H9 (cell line): ENCODE results near the gene SYNGR1. TPM values are rescaled to one million over a fixed set of nuclear protein-coding genes. Genes with fewer than 3 reads are reported as not detected.

Source experiments
- DNase-seq: peaks from one replicate; pipeline ENCODE4 v3.0.0-alpha.2; 2017
- H2AFZ ChIP-seq: one replicate; pipeline ENCODE4 v1.6.1; 2013; ENCODE audit warnings: mild to moderate bottlenecking, low read length, control low read depth, moderate library complexity
- H2AK5ac ChIP-seq: 2 replicates; pipeline ENCODE4 v1.6.1; 2013; ENCODE audit warnings: low read length, control low read depth, mixed read lengths; ENCODE audit not compliant: insufficient read length
- H2BK120ac ChIP-seq: one replicate; pipeline ENCODE4 v1.6.1; 2013; ENCODE audit warnings: low read depth, mild to moderate bottlenecking, low read length, control low read depth, inconsistent platforms; ENCODE audit not compliant: poor library complexity, severe bottlenecking
- H2BK12ac ChIP-seq: 2 replicates; pipeline ENCODE4 v1.6.1; 2013; ENCODE audit warnings: low read length, control low read depth, mixed read lengths, low read depth; ENCODE audit not compliant: insufficient read length
- H2BK15ac ChIP-seq: 2 replicates; pipeline ENCODE4 v1.6.1; 2013; ENCODE audit warnings: low read depth, low read length, control low read depth
- H2BK20ac ChIP-seq: one replicate; pipeline ENCODE4 v1.6.1; 2013; ENCODE audit warnings: low read depth, mild to moderate bottlenecking, low read length, control low read depth, inconsistent platforms; ENCODE audit not compliant: poor library complexity, severe bottlenecking
- H2BK5ac ChIP-seq: 2 replicates; pipeline ENCODE4 v1.6.1; 2013; ENCODE audit warnings: low read length, control low read depth, mixed read lengths; ENCODE audit not compliant: insufficient read length
- H3K14ac ChIP-seq: 2 replicates; pipeline ENCODE4 v1.6.1; 2013; ENCODE audit warnings: low read length, control low read depth; ENCODE audit not compliant: insufficient read depth
- H3K18ac ChIP-seq: 2 replicates; pipeline ENCODE4 v1.6.1; 2013; ENCODE audit warnings: low read depth, mild to moderate bottlenecking, mixed read lengths, low read length, control low read depth; ENCODE audit not compliant: insufficient read length
- H3K23ac ChIP-seq: 2 replicates; pipeline ENCODE4 v1.6.1; 2013; ENCODE audit warnings: low read length, control low read depth, mixed read lengths, low read depth; ENCODE audit not compliant: insufficient read length
- H3K23me2 ChIP-seq: 2 replicates; pipeline ENCODE4 v1.6.1; 2013; ENCODE audit warnings: low read depth, mild to moderate bottlenecking, mixed read lengths, low read length, control low read depth; ENCODE audit not compliant: insufficient read length, poor library complexity, severe bottlenecking
- H3K27ac ChIP-seq: 2 replicates; pipeline ENCODE4 v1.5.1; 2013; ENCODE audit warnings: low read length, control low read depth, mixed read lengths, low read depth; ENCODE audit not compliant: insufficient read length
- H3K27me3 ChIP-seq: 2 replicates; pipeline ENCODE4 v1.6.1; 2013; ENCODE audit warnings: low read length, control low read depth, inconsistent platforms; ENCODE audit not compliant: insufficient read depth
- H3K4ac ChIP-seq: 2 replicates; pipeline ENCODE4 v1.6.1; 2013; ENCODE audit warnings: low read depth, mild to moderate bottlenecking, control low read depth, inconsistent platforms, low read length, moderate library complexity
- H3K4me1 ChIP-seq: 2 replicates; pipeline ENCODE4 v1.6.1; 2013; ENCODE audit warnings: low read length, control low read depth, inconsistent platforms; ENCODE audit not compliant: insufficient read depth
- H3K4me2 ChIP-seq: 2 replicates; pipeline ENCODE4 v1.6.1; 2013; ENCODE audit warnings: low read length, control low read depth, mixed read lengths; ENCODE audit not compliant: insufficient read length, insufficient read depth
- H3K56ac ChIP-seq: 2 replicates; pipeline ENCODE4 v1.6.1; 2013; ENCODE audit warnings: low read depth, mild to moderate bottlenecking, mixed read lengths, low read length, control low read depth; ENCODE audit not compliant: insufficient read length
- H3K79me1 ChIP-seq: 2 replicates; pipeline ENCODE4 v1.6.1; 2013; ENCODE audit warnings: low read depth, mild to moderate bottlenecking, moderate library complexity, low read length, control low read depth, inconsistent platforms; ENCODE audit not compliant: insufficient read depth, poor library complexity, severe bottlenecking
- H3K79me2 ChIP-seq: 2 replicates; pipeline ENCODE4 v1.6.1; 2013; ENCODE audit warnings: low read length, control low read depth, inconsistent platforms; ENCODE audit not compliant: insufficient read depth
- H3K9ac ChIP-seq: 2 replicates; pipeline ENCODE4 v1.6.1; 2013; ENCODE audit warnings: low read length, control low read depth, mixed read lengths; ENCODE audit not compliant: insufficient read length; ENCODE audit errors: extremely low read depth
- H3K9me3 ChIP-seq: one replicate; pipeline ENCODE4 v1.6.1; 2013; ENCODE audit warnings: low read depth, low read length, inconsistent platforms; ENCODE audit not compliant: control insufficient read depth
- H3T11ph ChIP-seq: one replicate; pipeline ENCODE4 v1.6.1; 2013; ENCODE audit warnings: mild to moderate bottlenecking, low read length, control low read depth, inconsistent platforms
- H4K20me1 ChIP-seq: one replicate; pipeline ENCODE4 v1.6.1; 2013; ENCODE audit not compliant: control insufficient read depth, insufficient read length, insufficient read depth
- H4K5ac ChIP-seq: 2 replicates; pipeline ENCODE4 v1.6.1; 2013; ENCODE audit warnings: low read depth, mild to moderate bottlenecking, mixed read lengths, low read length, control low read depth; ENCODE audit not compliant: insufficient read length
- H4K8ac ChIP-seq: replicated peaks from 2 replicates; pipeline ENCODE4 v1.6.1; 2013; ENCODE audit warnings: low read length, control low read depth, mixed read lengths, low read depth; ENCODE audit not compliant: insufficient read length
- H4K91ac ChIP-seq: 2 replicates; pipeline ENCODE4 v1.6.1; 2013; ENCODE audit warnings: low read depth, mild to moderate bottlenecking, moderate library complexity, mixed read lengths, low read length, control low read depth; ENCODE audit not compliant: insufficient read length
- H3K27ac Mint-ChIP-seq, 3 experiments: 2 replicates in 2 of 3; 3 replicates in 1 of 3; pipeline ENCODE4 v1.8.0; 2020 to 2021; ENCODE audit warnings: mixed read lengths in 3 of 3, mild to moderate bottlenecking in 1 of 3, moderate library complexity in 1 of 3
- H3K27me3 Mint-ChIP-seq: 2 replicates; pipeline ENCODE4 v1.8.0; 2021; ENCODE audit warnings: low read depth, mild to moderate bottlenecking, moderate library complexity, mixed read lengths
- H3K36me3 Mint-ChIP-seq, 3 experiments: 2 replicates in 2 of 3; 3 replicates in 1 of 3; pipeline ENCODE4 v1.8.0; 2020 to 2021; ENCODE audit warnings: low read depth in 3 of 3, mixed read lengths in 3 of 3; ENCODE audit not compliant: insufficient read depth in 1 of 3
- H3K4me1 Mint-ChIP-seq, 2 experiments: 2 replicates each; pipeline ENCODE4 v1.8.0; 2020; ENCODE audit warnings: mixed read lengths in 2 of 2
- H3K4me3 Mint-ChIP-seq, 2 experiments: 2 replicates in 1 of 2; 3 replicates in 1 of 2; pipeline ENCODE4 v1.8.0; 2020 to 2021; ENCODE audit warnings: mild to moderate bottlenecking in 2 of 2, mixed read lengths in 2 of 2, moderate library complexity in 1 of 2
- H3K9me3 Mint-ChIP-seq, 2 experiments: 2 replicates in 1 of 2; 3 replicates in 1 of 2; pipeline ENCODE4 v1.8.0; 2020; ENCODE audit warnings: mild to moderate bottlenecking in 2 of 2, mixed read lengths in 2 of 2, moderate library complexity in 1 of 2
- WGBS: extraction: QIAGEN DNeasy Blood & Tissue Kit; methylation state at CpG from one replicate; pipeline ENCODE4 v1.1.7; 2013; ENCODE audit warnings: missing lambda C conversion rate, low lambda C conversion rate, mixed read lengths; ENCODE audit not compliant: insufficient read length; ENCODE audit errors: extremely low coverage; 5-methylcytosine and 5-hydroxymethylcytosine counted together
- total RNA-seq: library from RNA; stranded (reverse); gene quantifications from 2 replicates; pipeline ENCODE4 v1.2.1, GENCODE V29; 2021
- TF ChIP-seq, protein P1 (sequence below): fragments of 200-600 bp; sonication (generic); conservative IDR thresholded peaks from 3 replicates; pipeline ENCODE4 v1.8.0; 2021; ENCODE audit warnings: antibody characterized with exemption, mild to moderate bottlenecking

Gene SYNGR1
- total RNA-seq, 1 experiment from 2014 or later = 13.2 TPM

DNA sequence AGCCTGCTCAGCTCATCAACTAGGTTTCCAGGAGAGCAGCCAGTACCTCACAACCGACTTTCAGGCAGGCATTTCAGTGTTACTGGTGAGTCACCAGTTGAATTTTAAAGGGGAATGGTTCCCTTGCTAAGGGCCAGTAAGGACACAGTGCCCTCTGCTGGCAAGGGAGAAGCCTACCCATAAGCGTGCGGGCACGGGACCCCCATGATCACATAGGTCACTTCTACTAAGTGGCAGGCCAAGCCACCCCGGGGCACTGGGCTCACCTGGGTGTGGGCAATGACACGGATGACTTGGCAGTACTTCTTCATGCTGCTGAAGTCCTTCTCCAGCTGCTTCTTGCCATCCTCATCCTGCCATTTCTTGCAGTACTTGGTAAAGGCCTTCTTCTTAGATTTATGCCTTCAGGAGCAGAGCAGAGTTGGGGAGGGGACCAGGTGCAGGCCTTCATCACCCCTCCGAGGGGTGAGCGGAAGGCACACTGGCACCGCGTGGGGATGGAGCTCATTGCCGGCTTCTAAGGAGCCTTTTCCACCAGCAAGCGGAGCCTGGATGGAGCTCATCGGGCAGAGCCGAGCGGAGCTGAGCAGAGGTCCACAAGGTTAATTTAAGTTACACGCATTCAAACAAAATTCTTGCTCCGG is 33.2 kb upstream of the SYNGR1 start:
- H3K79me1 ChIP-seq = peaks cover 4% of the 10 kb centered on the region
- H2BK12ac ChIP-seq = no peak overlapping the region
- peak overlapping the region; percentile 27 for H3K9ac ChIP-seq
- DNase-seq = peak; percentile 88
- no peak overlapping the region for H2BK5ac ChIP-seq
- H3K4me3 Mint-ChIP-seq = peak overlapping the region; percentile 99 to 100
- WGBS = no CpG with 5 or more reads among the region's 17 CpGs
- H4K91ac ChIP-seq = no peak overlapping the region
- H3K9me3 ChIP-seq = no peaks in the 10 kb centered on the region
- no peak overlapping the region for H3K56ac ChIP-seq
- no peak overlapping the region for H3K18ac ChIP-seq
- peaks cover 10% of the 10 kb centered on the region for H3K27me3 Mint-ChIP-seq
- H3K23ac ChIP-seq = no peak overlapping the region
- peaks cover 75 to 79% (median 79%) of the 10 kb centered on the region in 3 experiments for H3K36me3 Mint-ChIP-seq
- peaks cover 8% of the 10 kb centered on the region for H4K20me1 ChIP-seq
- peaks cover 6% of the 10 kb centered on the region for H3K23me2 ChIP-seq
- peaks cover 42 to 50% of the 10 kb centered on the region in 2 experiments for H3K4me1 Mint-ChIP-seq
- H3K4me1 ChIP-seq = no peaks in the 10 kb centered on the region
- no peak overlapping the region for H2BK20ac ChIP-seq
- H2AK5ac ChIP-seq = no peak overlapping the region
- H3K4ac ChIP-seq = no peak overlapping the region
- no peak overlapping the region for H2AFZ ChIP-seq
- H3K9me3 Mint-ChIP-seq = no peaks in the 10 kb centered on the region; a peak in 2 of 5 replicates
- H4K8ac ChIP-seq = no peak overlapping the region
- H3K79me2 ChIP-seq = peaks cover 21% of the 10 kb centered on the region
- H3K27ac ChIP-seq = peak overlapping the region; percentile 46
- H2BK15ac ChIP-seq = no peak overlapping the region
- peak overlapping the region; percentile 59 to 100 (median 100); a peak in 6 of 7 replicates for H3K27ac Mint-ChIP-seq
- no peaks in the 10 kb centered on the region for H3K27me3 ChIP-seq
- H3T11ph ChIP-seq = no peak overlapping the region
- no peak overlapping the region for H3K14ac ChIP-seq
- TF ChIP-seq, protein P1, sequence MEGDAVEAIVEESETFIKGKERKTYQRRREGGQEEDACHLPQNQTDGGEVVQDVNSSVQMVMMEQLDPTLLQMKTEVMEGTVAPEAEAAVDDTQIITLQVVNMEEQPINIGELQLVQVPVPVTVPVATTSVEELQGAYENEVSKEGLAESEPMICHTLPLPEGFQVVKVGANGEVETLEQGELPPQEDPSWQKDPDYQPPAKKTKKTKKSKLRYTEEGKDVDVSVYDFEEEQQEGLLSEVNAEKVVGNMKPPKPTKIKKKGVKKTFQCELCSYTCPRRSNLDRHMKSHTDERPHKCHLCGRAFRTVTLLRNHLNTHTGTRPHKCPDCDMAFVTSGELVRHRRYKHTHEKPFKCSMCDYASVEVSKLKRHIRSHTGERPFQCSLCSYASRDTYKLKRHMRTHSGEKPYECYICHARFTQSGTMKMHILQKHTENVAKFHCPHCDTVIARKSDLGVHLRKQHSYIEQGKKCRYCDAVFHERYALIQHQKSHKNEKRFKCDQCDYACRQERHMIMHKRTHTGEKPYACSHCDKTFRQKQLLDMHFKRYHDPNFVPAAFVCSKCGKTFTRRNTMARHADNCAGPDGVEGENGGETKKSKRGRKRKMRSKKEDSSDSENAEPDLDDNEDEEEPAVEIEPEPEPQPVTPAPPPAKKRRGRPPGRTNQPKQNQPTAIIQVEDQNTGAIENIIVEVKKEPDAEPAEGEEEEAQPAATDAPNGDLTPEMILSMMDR = peak; percentile 84
- no peak overlapping the region for H2BK120ac ChIP-seq
- H4K5ac ChIP-seq = no peak overlapping the region
- peak overlapping the region; percentile 96 for H3K4me2 ChIP-seq
